Bronchial epithelial cell (primary cell): ENCODE results near the gene KL. TPM values are rescaled to one million over a fixed set of nuclear protein-coding genes. Genes with fewer than 3 reads are reported as not detected.

ENCODE experiments used
- DNase-seq: peaks from one replicate; pipeline ENCODE4 v3.0.0-alpha.2; 2010; ENCODE audit warnings: low read depth
- FAIRE-seq: peaks from 2 replicates; lab custom pipeline; 2011; peaks lifted over from hg19 to GRCh38; lab: Jason Lieb, UNC
- H3K27me3 ChIP-seq: 2 replicates; pipeline ENCODE4 v1.5.1; 2011; ENCODE audit warnings: low read length; ENCODE audit not compliant: control insufficient read depth, insufficient read depth
- H3K36me3 ChIP-seq: 2 replicates; pipeline ENCODE4 v1.5.1; 2011; ENCODE audit warnings: low read length; ENCODE audit not compliant: control insufficient read depth, insufficient read depth
- H3K4me3 ChIP-seq: 2 replicates; pipeline ENCODE4 v1.5.1; 2011; ENCODE audit warnings: mild to moderate bottlenecking, low read depth, low read length, control low read depth
- CTCF ChIP-seq: IDR thresholded peaks from 2 replicates; pipeline ENCODE4 v1.5.1; 2011; ENCODE audit warnings: mild to moderate bottlenecking, moderate library complexity, low read length, control low read depth, inconsistent platforms; ENCODE audit not compliant: insufficient read depth, severe bottlenecking
- total RNA-seq: library from RNA; depleted of rRNA; stranded (reverse); fragments of >200 nt; gene quantifications from 2 replicates; pipeline ENCODE4 v1.2.1, GENCODE V29; 2014

KL gene
- total RNA-seq, 1 donor from 2014 or later = not detected

GRCh38 chr13:33032037-33032625 lies 15.9 kb downstream of the KL start:
- TF ChIP-seq CTCF = no peak
- Histone ChIP-seq H3K4me3 (no peak overlapping the region), H3K27me3 (peaks cover 2% of the 10 kb centered on the region), H3K36me3 (no peaks in the 10 kb centered on the region)
- DNase-seq = no peak
- no peak for FAIRE-seq

- H3K27me3 ChIP-seq = peaks cover 3% of the 10 kb centered on the region
- FAIRE-seq (no peak), DNase-seq (no peak)
- no peak overlapping the region for H3K4me3 ChIP-seq
- no peak for TF ChIP-seq CTCF
- no peaks in the 10 kb centered on the region for H3K36me3 ChIP-seq
Measured at GRCh38 chr13:33033051-33033812, 17.0 kb downstream of the KL start.

- no peak for TF ChIP-seq CTCF
- FAIRE-seq (no peak), DNase-seq (no peak)
- no peaks in the 10 kb centered on the region for H3K36me3 ChIP-seq
- peaks cover 3% of the 10 kb centered on the region for H3K27me3 ChIP-seq
- H3K4me3 ChIP-seq = no peak overlapping the region
Measured at GRCh38 chr13:33033986-33034385, 17.8 kb downstream of the KL start.

- H3K27me3 ChIP-seq = peaks cover 3% of the 10 kb centered on the region
- DNase-seq (no peak), FAIRE-seq (no peak)
- no peak for TF ChIP-seq CTCF
- no peaks in the 10 kb centered on the region for H3K36me3 ChIP-seq
- no peak overlapping the region for H3K4me3 ChIP-seq
Measured at GRCh38 chr13:33034882-33035520, 18.8 kb downstream of the KL start.

- TF ChIP-seq CTCF = no peak
- Histone ChIP-seq H3K27me3 (peaks cover 3% of the 10 kb centered on the region), H3K36me3 (no peaks in the 10 kb centered on the region), H3K4me3 (no peak overlapping the region)
- DNase-seq = no peak
- no peak for FAIRE-seq
Measured at GRCh38 chr13:33037673-33038072, 21.4 kb downstream of the KL start.
